GM18502 (cell line): ENCODE measurements around the gene CLEC16A.
"Not testable (repeated sequence)": the region's sequence is repeated elsewhere in the genome, so short reads cannot be mapped to it uniquely, and the experiment has no call there.

ENCODE experiments used
- ATAC-seq: cut with Tn5 transposase; IDR thresholded peaks from one replicate; pipeline ENCODE4 v1.9.1; 2021; ENCODE audit warnings: mild to moderate bottlenecking; ENCODE audit not compliant: unreplicated experiment, poor library complexity

Gene CLEC16A

DNA sequence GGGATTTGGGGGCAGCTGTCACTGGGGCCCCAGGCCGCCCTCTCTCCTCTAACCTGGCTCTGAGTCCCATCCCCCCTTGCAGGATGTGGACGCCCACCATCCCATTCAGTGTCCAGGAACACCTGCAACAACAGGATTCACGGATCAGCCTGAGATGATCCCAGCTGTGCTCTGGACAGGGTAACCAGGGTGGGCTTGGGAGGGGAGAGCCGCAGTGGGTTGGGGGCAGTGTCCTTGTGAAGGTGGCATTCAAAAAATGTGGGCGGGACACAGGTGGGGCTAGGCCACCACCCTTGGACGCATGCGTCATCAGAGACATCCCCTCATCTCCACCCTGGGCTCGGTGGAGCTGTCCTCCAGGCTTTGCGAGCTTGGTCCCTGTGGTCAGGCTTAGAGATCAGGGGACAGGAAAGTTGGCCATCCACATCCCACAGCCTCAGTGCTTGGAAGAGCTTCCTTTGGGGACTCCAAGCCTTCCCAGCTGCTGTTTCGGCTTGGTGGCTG lies 21.2 kb upstream of the CLEC16A start:
- ATAC-seq, result no peak

DNA sequence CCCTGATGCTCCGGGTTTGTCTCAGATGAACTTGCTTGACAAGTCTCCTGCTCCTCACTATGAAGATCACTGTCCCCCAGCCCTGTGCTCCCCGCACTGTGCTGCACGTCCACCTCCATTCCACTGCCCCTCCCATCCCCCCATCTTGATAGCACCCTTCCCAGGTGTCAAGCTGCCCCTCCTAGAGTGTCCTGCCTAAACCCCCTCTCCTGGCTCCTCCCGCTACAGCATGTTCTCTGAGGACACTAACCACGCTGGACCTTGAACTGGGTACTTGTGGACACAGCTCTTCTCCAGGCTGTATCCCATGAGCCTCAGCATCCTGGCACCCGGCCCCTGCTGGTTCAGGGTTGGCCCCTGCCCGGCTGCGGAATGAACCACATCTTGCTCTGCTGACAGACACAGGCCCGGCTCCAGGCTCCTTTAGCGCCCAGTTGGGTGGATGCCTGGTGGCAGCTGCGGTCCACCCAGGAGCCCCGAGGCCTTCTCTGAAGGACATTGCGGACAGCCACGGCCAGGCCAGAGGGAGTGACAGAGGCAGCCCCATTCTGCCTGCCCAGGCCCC lies 20.6 kb upstream of the CLEC16A start:
- no peak for ATAC-seq

DNA sequence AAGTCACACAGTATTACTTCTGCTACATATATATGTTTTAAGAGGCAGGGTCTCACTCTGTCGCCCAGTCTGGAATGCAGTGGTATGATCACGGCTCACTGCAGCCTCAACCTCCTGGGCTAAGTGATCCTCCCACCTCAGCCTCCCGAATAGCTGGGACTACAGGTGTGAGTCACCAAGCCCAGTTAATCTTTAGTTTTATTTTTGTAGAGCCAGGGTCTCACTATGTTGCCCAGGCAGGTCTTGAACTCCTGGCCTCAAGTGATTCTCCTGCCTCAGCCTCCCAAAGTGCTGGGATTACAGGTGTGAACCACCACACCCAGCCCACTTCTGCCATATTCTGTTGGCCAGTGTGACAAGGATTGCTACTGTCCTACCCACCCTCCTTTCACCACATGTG lies 19.1 kb upstream of the CLEC16A start:
- ATAC-seq, result not testable (repeated sequence)

DNA sequence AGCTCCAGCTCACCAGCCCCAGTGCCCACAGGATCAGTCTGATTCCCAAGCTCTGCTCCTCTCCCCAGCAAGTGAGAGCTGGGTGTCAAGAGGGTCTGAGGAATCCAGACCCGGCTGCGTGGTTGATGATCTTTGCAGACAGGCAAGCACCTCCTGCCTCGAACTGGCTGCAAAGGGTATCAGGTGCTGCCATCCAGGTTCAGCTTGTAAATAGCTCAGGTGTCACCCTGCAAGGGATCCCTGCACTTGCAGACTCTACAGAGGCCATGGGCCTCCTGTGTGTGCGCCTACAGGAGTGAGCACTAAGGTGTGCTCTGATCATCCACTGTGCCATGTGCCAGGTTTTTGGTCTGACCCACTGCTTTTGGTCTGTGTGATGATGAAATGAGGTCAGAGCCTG lies 18.3 kb upstream of the CLEC16A start:
- no peak for ATAC-seq

DNA sequence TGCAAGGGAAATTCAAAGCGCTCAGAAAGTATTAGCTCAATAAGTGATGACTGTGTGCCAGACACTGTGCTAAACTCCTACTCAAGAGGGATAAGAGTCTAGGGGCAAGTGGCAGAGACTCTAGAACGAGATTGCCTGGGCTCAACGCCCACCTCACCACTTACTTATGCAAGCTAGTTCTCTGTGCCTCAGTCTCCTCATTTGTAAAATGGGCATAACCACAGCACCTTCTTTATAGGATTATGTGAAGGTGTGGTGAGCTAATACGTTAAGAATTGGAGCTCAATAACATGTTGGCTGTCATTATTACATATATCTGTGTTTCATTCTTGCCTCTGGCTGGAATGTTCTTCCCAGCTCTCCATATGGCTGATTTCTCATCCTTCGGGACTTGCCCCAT lies 17.5 kb upstream of the CLEC16A start:
- ATAC-seq, result no peak

DNA sequence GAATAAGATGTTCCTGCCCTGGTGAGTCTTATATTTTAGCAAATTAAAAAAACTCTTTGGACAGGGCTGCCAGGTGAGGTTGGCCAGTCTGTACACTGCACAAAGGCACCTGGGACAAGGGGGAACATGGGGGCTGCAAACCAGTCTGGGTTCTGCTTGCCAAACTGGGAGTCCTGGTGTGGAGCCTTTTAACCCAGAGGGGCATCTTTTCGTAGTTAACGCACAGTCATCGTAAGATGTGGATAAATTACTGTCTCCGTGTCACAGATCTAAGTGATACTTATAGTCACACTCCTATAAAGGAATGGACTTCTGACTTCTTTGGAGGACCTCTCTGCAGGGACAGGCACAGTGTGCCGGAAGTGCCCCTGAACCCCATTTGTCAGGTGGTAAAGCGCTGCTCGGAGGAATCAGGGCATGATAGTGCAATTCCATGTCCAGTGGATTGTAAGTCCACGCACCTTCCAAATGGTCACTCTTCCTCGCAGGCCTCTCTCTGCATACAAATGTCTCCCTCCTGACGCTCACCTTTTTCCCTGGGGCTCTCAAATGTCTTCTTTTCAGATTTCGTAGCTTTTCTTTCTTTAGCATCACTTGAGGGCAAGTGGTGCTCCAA lies 16.8 kb upstream of the CLEC16A start:
- ATAC-seq, result no peak

DNA sequence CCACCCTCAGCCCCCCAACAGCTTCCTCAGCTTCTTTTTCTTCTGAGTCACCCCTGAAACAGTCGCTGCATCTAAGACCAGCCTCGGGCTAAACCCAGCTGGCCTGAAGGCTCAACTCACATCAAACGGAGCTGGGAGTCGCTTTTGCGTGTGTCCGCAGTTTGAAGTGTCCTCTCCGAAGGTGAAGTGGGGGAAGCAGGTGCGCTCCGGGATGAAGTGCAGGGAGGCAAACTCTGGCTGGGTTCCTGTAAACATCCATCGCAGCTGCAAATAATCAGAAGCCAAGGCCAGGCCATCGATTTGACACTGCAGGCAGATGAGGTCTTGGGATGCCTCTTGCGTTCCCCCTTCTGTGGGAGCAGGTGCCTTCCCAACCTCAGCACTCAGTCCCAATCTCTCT lies 15.3 kb upstream of the CLEC16A start:
- not testable (repeated sequence) for ATAC-seq

DNA sequence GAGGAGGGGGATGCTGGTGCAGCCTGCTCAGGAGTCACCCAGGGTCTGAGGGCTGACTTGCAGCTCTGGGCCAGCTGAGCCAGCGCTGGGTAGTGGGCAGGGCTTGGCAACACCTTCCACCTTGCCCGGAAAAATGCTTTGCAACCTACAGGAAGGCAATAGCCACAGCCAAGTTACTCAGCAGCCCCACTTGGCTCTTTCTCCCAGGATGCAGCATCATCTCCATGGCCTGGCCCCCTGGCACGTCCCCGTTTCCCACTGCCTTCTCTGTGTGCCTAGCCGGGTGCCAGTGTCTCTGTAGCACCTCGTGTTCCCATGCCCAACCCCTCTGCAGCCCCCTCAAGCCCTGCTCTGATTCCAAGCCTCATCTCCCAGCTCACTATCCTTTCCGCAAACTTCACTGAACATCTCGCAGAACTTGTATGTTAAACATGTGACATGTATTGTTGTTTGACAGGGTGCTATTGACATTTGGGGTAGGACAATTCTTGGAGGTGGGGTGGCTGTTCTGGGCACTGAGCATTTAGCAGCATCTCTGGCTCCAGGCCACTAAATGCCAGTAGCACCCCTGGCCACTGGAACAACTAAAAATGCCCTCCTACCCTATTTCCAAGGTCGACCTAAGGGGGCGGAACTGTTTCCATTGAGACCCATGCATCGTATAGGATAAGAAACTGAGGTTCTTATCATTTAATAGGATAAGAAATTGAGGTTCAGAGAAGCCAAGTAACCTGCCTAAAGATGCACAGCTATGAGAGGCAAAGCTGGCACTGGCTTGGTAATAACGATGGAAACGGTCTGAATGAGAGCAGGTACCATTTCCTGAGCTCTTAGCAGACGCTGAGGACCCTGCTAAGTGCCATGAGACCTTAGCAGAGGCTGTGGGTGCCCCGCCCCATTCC lies 14.3 kb upstream of the CLEC16A start:
- ATAC-seq, result no peak

DNA sequence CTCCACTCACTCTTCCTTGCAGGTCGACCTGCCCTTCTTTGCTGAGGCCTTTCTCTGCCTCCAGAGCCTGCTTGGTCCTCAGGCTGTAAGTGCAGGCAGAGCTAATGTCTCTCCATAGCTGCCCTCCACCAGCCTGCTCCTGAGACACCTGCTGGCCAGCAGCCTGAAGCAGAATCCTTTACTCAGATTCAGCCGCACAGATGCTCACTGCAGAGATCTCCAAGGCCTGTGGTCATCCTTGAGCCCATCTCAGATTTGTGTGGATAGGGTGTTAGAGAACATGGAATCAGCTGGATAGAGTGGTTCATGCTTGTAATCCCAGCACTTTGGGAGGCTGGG lies 13.6 kb upstream of the CLEC16A start:
- no peak for ATAC-seq

DNA sequence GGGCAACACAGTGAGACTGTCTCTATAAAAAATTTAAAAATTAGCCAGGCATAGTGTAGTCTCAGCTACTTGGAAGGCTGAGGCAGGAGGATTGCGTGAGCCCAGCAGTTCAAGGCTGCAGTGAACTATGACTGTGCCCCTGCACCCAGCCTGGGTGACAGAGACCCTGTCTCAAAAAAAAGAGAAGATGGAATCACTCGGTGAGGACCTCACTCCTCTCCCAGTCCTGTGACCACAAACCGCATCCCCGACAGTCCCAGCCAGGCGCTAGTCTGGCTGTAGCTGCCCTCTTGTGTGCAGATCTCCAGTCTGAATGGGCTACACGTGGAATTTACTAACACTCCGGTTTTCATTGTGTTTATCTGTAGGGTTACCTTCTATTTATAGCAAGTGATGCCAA lies 13.2 kb upstream of the CLEC16A start:
- ATAC-seq, result no peak

DNA sequence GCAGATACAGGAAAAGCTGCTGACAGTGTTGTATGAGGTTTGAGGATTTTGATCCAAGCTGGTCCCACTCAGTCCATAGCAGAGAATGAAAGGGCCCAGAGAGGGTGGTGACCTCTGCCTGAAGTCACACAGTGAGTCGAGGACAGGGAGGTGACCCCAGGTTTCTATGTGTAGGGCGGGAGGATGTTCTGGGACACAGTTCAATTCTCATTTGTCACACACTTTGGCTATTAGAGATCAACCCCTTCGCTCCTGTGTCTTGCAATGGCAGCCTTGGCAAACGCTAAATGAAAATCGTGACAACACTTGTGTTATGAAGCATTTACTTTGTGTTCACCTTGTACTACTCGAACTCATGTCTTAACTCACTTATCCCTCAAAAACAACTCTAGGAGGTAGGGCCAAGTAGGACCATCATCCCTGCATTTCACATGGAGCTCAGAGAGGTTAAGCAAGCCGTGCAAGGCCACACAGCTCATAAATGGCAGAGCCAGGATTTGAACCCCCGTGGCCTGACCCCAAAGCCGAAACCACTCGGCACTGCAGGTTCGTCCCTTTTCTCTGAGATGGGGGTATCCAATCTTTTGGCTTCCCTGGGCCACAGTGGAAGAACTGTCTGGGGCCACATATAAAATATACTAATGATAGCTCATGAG lies 12.3 kb upstream of the CLEC16A start:
- ATAC-seq, result no peak

DNA sequence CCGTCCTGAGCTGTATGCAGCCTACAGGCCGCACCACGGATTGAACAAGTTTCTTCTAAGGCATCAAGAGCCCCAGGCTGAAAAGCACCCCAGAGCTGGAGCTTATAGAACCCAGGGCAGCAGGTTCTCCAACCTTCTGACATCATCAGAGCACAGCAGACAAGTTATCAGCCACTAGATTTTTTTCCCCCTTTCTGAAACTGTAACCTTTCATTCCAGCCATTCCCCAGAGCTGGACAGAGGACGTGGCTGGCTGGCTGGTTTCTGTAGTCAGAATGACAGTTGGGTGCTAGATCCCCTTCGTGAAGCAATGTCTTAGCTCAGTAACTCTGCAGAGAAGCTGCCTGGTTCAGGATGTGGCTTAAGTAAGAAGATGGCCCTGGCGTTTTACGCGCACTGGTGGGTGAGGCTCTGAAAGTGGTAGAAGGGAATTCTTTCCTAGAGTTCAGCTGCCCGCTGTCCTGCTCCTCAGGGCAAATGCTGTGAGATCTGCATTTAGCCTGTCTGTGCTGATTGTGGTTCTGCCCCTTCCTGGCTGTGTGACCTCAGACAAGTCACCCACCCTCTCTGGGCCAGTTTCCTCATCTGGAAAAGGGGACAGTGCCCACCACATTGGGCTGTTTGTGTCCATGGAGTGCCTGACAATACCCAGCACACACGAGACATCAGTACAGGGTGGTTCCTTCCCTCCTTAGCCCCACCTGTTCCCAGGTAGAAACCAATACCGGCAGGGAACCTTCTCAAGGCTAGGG lies 11.2 kb upstream of the CLEC16A start:
- ATAC-seq, result no peak

DNA sequence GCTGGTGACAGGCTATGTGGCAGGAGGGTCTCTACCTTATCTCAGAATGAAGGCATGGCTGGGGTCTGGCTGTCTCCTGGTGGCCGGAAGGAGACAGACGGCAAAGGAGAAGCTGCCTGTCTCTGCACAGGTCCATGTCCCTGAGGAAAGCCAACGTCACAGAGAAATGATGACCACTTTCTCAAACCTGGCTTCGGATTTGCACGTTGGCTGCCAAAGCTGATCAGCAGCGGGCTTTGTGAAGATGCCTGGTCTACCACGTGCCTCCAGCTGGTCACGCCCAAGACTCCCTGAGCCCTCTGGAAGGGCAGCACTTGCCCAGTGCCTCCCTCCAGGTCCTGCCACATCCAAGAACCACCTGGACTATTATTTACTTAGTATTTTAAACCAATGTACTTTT lies 10.5 kb upstream of the CLEC16A start:
- ATAC-seq, result no peak

DNA sequence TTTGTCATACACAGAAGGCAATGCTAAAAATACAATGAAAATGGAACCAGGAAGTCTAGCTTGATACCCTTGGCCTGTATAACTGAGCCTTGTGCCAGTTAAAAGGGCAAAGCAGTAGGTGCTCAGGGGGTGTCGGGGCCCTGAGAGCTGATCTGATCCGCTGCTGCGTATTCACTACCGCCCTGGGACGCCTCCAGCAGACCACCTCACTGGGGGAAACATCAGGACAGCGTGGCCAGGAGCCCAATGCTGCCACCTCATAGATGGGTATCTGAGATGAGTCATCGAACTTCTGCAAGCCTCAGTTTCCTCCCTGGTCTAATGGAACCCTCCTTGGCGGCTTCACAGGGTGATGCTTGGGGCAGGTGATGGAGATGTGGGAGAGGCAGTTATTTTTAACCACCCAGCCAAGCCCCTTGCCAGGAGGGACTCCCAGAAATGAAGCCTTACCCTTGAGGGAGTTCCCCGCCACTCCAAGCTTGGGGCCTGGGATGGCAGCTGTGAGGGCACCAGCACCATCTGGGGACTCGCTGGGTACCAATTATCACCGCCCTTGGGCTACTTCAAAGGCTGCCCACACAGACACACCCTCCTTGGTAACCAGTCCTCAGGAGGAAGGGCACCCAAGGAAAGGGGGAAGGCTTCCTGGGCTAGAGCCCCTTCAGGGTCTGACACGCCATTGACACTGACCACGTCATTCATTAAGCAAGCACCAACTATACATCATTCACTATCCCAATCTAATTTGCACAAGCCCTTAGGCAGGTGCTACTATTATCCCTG lies 9.8 kb upstream of the CLEC16A start:
- no peak for ATAC-seq

DNA sequence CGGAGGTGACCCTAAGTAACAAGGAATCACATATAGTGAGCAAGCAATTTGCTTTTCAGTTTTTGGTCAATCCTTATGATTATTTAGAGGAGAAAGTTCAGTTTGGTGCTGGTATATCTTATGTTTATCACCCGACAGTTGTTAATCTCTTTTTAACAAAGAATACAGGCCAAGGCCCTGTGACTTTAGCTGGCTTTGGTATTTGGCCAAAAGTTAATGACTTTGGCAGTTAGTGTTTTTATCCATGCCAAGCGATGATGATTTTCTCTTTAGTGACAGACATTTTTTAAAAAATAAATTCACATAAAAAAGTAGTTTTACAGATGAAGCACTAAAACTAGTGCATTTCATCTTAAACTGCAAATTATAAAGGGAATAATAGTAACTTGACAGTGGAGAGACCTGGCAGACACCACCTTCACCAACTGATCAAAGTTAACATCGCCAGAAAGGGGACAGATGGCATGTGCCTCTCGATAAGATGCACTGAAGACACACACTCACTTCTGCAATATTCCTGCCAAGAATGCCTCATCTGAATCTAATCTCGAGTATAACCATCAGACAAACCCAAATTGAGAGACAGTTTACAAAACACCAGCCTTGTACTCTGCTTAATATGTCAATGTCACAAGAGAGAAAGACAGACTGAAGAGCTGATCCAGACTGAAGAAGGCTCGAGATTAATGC lies 9.0 kb upstream of the CLEC16A start:
- ATAC-seq, result no peak

DNA sequence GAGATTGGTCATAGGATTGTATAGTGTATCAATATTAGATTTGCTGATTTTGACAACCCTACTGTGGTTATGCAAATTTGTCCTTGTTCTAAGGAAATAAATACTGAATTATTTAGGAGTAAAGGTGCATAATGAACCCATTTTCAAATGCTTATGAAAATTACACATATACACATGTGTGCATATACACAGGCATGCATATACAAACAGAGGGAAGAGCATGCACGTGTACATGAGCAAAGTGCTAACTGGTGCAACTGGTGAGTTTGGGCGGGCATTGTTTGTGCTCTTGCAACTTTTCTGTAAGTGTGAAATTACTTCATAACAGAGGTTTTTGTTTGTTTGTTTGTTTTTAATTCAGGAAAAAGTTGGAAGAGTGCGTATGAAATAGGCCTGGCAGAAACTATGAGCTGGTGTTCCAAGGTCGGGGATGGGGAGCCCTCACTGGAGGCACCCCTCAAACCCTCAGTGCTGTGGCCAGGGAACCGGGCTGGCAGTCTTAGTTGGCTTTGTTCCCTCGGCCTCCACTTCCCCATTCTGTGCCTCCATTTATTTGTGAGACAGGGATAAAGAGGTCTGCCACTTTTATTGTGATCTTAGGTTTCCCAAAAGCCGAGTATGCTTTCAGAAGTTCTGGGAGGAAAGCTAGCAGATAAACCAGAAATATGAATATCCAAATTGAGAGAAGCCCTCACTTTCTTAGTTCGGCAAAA lies 7.9 kb upstream of the CLEC16A start:
- no peak for ATAC-seq

DNA sequence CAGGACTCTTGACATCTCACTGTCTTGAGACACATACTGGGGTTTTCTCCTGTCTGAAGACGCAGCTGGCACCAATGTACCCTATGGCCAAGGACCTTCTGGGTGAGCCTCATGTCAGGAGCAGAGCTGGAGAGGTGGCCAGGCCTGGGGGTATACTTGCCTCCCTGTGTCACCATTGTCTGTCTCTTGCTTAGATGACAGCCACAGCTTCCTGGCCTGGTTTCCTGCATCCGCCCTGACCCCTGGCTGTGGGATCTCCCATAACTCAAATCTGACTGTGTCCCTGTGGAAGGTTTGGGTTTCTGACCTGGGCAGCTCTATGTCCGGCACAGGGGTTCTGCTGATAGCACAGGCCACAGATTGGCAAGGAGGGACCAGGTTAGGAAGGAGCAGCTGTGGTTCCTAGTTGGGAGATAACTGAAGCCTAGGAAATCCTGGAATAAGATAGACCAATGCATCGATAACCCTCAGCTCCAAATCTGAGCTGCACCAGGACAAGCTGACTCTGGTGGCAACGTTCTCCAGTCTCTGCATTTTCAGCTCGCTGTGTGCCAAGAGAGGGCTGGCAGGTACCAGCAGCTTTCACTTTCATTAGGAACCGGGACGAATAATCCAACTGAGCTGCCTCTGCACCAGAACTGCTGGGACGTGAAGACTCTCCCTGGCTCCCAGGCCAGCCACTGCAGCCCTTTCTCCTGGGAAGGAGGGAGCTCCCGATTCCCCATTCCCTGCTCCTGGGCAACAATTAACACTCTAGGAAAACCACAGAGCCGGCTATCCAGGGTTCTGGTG lies 7.1 kb upstream of the CLEC16A start:
- ATAC-seq, result no peak

DNA sequence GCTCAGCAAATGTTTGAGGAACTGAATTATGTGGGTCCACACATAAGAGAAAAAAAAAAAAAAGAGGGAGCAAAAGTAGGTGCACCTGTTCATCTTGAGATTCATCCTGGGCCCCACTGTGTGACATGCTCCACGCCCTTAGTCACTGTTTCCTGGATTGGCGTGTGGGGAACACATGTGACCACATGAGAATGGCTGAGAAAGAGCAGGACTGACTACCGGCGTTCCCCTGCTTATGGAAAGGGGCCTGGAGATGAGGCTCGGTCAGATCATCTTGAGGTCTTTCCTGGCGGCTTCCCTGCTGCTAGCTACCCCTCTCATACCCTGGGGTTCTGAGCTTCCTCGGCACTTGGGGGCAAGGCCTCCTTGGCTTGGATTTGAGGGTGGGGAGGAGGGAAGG lies 6.0 kb upstream of the CLEC16A start:
- no peak for ATAC-seq
